Left ventricle myocardium inferior (tissue), 1 donor: ENCODE results near the gene EOLA1. TPM values are rescaled to one million over a fixed set of nuclear protein-coding genes. Genes with fewer than 3 reads are reported as not detected.
"Not testable (repeated sequence)": the region's sequence is repeated elsewhere in the genome, so short reads cannot be mapped to it uniquely, and the experiment has no call there.

Experiments used
- DNase-seq: peaks from one replicate; pipeline ENCODE4 v3.0.0-alpha.2; 2020
- H3K27ac ChIP-seq: fragments of 200-600 bp; replicated peaks from 2 replicates; pipeline ENCODE4 v1.8.0; 2021
- H3K27me3 ChIP-seq: fragments of 200-600 bp; 2 replicates; pipeline ENCODE4 v1.8.0; 2021; ENCODE audit warnings: low read depth
- H3K36me3 ChIP-seq: fragments of 200-600 bp; 2 replicates; pipeline ENCODE4 v1.8.0; 2021
- H3K4me1 ChIP-seq: fragments of 200-600 bp; 2 replicates; pipeline ENCODE4 v1.8.0; 2021
- H3K4me3 ChIP-seq: fragments of 200-600 bp; 2 replicates; pipeline ENCODE4 v1.8.0; 2021; ENCODE audit warnings: mild to moderate bottlenecking, moderate library complexity
- H3K9me3 ChIP-seq: fragments of 200-600 bp; replicated peaks from 2 replicates; pipeline ENCODE4 v1.8.0; 2021
- intact Hi-C: fragments of 100-400 bp; cut with micrococcal nuclease; formaldehyde crosslinking; loops from one replicate; pipeline ENCODE4 v1.11.0; 2022
- total RNA-seq: library from RNA; stranded (reverse); fragmentation: NEBNext Ultra II Directional; extraction: Animal tissue kit (Norgen Biotek cat#: 25700); gene quantifications from one replicate; pipeline ENCODE4 v1.2.1, GENCODE V29; 2021
- TF ChIP-seq, protein P1 (sequence below): fragments of 200-600 bp; IDR thresholded peaks from 2 replicates; pipeline ENCODE4 v1.8.0; 2021; ENCODE audit warnings: antibody characterized with exemption, mild to moderate bottlenecking, borderline replicate concordance
- donor health status: DM: no; HTN: yes; CAD: no; lungs with severe emphysema.

EOLA1 gene
- total RNA-seq, 1 donor from 2014 or later: 31.3 TPM

DNA sequence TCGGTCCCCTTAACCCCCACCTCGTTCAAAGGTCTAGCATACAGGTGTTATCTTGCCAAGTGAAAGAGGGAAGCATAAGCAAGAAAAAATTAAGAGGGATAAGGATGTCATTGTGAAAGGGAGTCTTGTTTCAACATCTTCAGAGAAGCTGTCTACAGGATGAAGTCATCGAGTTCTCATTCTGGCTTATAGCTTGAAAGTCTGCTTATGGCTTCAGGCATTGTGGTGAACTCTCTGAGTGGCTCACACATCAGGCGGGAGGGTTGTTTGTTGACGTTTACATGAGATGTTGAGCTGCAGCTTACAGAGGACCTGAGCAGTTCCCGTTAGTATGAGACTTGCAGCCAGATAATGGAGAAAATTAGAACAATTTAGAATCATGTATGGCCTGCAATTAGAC lies 29.9 kb downstream of the EOLA1 start:
- Histone ChIP-seq H3K4me3 (no peak overlapping the region), H3K27me3 (no peaks in the 10 kb centered on the region), H3K4me1 (no peaks in the 10 kb centered on the region), H3K9me3 (no peaks in the 10 kb centered on the region), H3K27ac (no peak overlapping the region), H3K36me3 (no peaks in the 10 kb centered on the region)
- intact Hi-C loops: no loop called here
- no peak for DNase-seq
- TF ChIP-seq, protein P1, sequence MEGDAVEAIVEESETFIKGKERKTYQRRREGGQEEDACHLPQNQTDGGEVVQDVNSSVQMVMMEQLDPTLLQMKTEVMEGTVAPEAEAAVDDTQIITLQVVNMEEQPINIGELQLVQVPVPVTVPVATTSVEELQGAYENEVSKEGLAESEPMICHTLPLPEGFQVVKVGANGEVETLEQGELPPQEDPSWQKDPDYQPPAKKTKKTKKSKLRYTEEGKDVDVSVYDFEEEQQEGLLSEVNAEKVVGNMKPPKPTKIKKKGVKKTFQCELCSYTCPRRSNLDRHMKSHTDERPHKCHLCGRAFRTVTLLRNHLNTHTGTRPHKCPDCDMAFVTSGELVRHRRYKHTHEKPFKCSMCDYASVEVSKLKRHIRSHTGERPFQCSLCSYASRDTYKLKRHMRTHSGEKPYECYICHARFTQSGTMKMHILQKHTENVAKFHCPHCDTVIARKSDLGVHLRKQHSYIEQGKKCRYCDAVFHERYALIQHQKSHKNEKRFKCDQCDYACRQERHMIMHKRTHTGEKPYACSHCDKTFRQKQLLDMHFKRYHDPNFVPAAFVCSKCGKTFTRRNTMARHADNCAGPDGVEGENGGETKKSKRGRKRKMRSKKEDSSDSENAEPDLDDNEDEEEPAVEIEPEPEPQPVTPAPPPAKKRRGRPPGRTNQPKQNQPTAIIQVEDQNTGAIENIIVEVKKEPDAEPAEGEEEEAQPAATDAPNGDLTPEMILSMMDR: no peak

DNA sequence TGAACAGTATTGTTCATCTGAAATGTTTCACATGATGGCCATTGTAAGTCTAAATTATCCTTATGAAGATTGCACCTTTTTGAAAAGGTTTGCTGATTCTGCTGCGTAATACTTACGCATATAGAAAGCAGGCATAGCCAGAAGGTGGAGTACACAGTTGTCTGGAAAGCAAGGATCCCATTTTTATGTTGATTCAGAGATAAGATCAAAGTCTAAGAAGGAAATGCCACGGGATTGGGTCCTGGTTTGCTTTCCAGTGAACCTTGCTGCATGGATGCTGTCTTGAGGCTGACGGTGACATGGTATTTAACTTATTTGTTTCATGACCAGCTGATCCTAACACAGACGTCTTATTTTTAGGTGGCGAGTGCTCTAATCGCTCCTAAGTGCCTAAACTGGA lies 31.0 kb downstream of the EOLA1 start:
- Histone ChIP-seq H3K27ac (no peak overlapping the region), H3K27me3 (no peaks in the 10 kb centered on the region), H3K9me3 (no peaks in the 10 kb centered on the region), H3K4me1 (no peaks in the 10 kb centered on the region), H3K36me3 (no peaks in the 10 kb centered on the region), H3K4me3 (no peak overlapping the region)
- intact Hi-C loops: no loop called here
- TF ChIP-seq, protein P1: no peak
- no peak for DNase-seq

DNA sequence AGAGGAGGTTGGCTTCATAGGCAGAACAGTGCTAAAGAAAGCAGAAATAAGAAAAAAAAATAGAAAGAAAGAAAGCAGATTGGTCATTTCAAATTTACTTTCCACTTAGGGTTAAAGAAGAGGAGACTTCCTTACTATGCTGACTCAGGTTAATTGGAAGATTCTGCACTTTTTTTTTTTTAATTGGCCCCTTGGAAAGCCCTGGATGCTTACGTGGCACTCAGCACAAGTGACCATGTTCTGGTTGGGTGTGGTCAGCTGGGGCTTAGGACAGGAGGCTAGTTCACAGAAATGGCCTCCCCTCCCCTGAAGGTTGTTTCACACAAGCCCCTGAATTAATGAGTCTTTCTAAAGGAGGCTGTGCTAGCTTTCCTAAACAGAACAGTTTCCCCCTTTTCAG lies 31.9 kb downstream of the EOLA1 start:
- intact Hi-C loops: no loop called here
- Histone ChIP-seq H3K4me3 (no peak overlapping the region), H3K27me3 (no peaks in the 10 kb centered on the region), H3K27ac (no peak overlapping the region), H3K4me1 (no peaks in the 10 kb centered on the region), H3K36me3 (no peaks in the 10 kb centered on the region), H3K9me3 (no peaks in the 10 kb centered on the region)
- TF ChIP-seq, protein P1: no peak
- no peak for DNase-seq

DNA sequence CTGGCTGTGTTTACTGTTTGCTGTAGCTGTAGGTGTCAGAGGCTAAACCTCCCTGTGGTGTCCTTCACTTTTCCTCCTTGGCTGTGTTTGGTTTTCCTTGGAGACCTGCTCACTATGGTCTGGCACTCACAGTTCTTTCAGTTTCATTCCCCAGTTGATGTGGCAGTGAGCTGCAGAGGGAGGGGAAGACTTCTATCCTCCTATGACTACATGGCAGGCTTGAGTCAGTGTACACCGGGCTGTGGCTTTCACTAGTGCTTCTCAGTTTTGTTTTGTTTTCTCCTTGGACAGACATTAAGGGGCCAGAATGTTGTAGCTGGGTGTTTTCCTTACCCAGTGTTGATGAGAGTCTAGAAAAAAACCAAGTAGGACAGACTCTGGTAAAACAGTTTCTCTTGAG lies 32.6 kb downstream of the EOLA1 start:
- H3K36me3 ChIP-seq, H3K4me3 ChIP-seq, intact Hi-C loops, H3K27me3 ChIP-seq, H3K4me1 ChIP-seq, DNase-seq, H3K27ac ChIP-seq, H3K9me3 ChIP-seq: not testable (repeated sequence)

DNA sequence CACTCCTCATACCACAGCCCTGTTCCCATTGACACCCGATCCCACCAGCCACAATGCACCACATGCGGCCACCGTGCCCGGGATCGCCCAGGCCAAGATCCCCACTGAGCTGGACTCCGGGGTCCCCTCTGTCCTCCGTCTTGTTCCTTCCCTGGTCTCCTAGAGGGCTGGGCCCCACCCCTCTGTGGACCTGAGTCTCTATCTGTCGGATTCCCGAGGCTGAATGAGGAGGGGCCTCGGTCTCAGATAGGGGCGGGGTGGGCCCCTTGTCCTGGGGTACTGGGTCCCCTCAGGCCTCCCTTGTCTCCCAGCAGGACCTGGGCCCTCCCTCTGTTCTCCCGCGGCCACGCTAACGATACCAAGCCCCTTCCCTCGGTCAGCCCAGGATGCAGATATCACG lies 44.8 kb downstream of the EOLA1 start:
- H3K9me3 ChIP-seq, H3K4me1 ChIP-seq, H3K36me3 ChIP-seq, H3K27ac ChIP-seq, intact Hi-C loops, DNase-seq, H3K27me3 ChIP-seq, H3K4me3 ChIP-seq: not testable (repeated sequence)

DNA sequence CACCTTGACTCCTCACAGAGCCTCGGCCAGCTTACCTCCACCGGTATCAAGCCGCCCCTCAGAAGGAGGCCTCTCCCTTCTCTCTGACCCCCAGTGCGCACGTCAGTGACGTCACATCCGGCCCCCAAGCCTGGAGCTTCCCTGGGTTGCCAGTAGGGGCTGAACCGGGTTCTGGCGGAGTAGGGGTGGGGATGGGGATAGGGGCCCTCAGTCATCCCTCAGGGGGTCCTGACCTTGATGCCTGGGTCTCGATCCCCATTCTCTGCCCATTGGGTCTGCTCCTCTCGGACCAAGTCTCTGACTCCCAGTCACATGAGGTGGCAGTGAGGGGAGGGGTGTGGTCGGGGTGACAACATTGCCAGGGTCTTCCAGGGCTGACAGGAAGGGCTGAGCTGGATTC lies 46.5 kb downstream of the EOLA1 start, which contains the start of gene MAGEA9B:
Gene MAGEA9B (minus strand): TSS at position 101 of the 400 bp plus-strand sequence. CDS start 4,280 bp downstream, outside the sequence.
- DNase-seq, H3K27ac ChIP-seq, intact Hi-C loops, H3K27me3 ChIP-seq, H3K4me1 ChIP-seq, H3K36me3 ChIP-seq, H3K9me3 ChIP-seq, H3K4me3 ChIP-seq: not testable (repeated sequence)

DNA sequence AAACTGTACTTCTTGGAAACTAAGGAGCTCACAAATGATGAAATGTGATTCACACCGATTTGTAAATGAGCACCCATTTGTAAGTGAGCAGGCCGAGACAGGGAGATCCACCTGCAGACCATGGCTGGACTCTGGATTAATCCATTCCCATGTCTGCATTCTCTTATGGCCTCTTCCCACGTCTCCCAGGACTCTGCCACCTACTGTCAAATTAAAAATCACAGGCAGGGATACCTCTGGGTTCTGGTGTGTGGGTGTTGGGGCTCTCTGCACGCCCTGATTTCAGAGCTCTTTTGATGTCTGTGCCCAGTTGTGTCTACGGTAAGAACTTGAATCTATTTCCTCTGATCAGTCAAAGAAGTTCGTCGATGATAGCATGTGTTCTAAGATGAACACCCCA lies 50.2 kb downstream of the EOLA1 start:
- H3K4me1 ChIP-seq, intact Hi-C loops: not testable (repeated sequence)

DNA sequence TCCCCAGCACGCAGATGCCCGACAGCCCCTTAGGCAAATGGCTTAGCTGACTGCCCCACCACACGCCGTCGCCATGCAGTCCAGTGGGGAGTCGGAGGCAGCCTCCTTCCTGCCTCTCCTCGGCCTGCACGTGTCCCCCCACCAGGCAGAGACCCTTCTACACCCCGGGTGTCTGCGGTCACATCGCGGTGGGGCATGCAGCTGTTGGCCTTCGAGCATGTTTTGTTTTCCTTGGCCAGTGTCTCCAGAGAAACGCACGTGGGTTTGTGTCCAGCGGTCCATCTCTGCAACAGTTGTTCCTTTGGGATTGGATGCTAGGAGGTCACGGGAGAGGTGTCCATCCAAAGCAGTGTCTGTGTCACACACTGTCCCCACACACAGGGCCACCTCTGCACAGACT lies 54.4 kb downstream of the EOLA1 start, which contains the start of gene HSFX2:
Gene HSFX2 (minus strand): TSS at position 101 of the 400 bp plus-strand sequence. CDS start 614 bp downstream, outside the sequence.
- intact Hi-C loops, H3K36me3 ChIP-seq, H3K4me1 ChIP-seq, H3K4me3 ChIP-seq, DNase-seq, H3K9me3 ChIP-seq, H3K27ac ChIP-seq, H3K27me3 ChIP-seq: not testable (repeated sequence)

More for the DNA sequence above, 50.2 kb downstream of the EOLA1 start:
- H3K27ac ChIP-seq, H3K27me3 ChIP-seq, H3K4me3 ChIP-seq, H3K9me3 ChIP-seq, H3K36me3 ChIP-seq, DNase-seq: not testable (repeated sequence)

DNA sequence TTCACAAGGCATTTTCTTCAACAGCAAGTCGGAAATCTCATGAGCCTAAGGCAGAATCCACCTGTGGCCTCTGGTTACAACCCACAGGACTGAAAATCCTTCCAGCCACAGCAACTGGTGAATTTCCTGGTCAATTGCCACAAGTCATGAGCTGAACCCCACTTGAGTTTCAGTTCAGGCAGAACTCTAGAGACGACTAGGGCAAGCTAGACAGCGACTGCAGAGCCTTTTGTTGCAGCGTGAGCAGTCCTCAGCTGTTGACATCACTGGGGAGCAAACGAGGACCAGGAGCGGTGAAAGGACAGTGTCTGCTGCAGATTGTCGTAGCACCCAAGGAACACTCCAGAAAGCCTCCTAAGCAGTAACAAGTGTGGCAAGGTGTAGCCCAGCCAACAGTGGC lies 55.1 kb downstream of the EOLA1 start:
- H3K4me3 ChIP-seq, DNase-seq, H3K36me3 ChIP-seq, H3K9me3 ChIP-seq, intact Hi-C loops, H3K27ac ChIP-seq, H3K27me3 ChIP-seq, H3K4me1 ChIP-seq: not testable (repeated sequence)
